ENCODE results near the gene KATNAL1.
A peak's percentile ranks its signal among the peaks of the same experiment; 100 is the strongest.

Gene KATNAL1

DNA sequence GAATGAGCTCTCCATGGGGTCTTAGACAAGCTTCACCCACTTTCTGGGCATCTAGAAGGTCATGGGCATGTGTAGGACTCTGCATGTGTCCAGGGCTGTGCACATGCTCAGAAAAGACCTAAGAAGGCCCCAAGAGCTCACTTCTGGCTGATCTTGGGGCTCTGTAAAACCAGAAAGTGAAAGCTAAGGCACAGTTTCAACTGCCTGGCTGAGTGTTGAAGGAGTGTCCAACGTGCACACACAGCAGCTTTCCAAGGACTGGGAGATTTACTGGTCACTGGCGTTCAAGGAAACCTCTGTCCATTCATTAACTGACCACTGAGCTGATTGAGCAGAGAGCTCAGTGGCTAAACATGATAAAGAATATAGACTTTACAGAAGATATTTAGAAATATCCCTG, 137.9 kb downstream of the KATNAL1 start:
- no peak overlapping the region for H3K4me3 Mint-ChIP-seq
- H3K27ac Mint-ChIP-seq, result peak overlapping the region; percentile 53
- H3K36me3 Mint-ChIP-seq (ENCODE audit: low read depth), result no peaks in the 10 kb centered on the region
- H3K9me3 Mint-ChIP-seq, result no peaks in the 10 kb centered on the region
- H3K27me3 Mint-ChIP-seq (ENCODE audit: low read depth), result peaks cover 4% of the 10 kb centered on the region
- peaks cover 25% of the 10 kb centered on the region for H3K4me1 Mint-ChIP-seq (ENCODE audit: low read depth)
- no peak for DNase-seq (ENCODE audit: low spot score)

DNA sequence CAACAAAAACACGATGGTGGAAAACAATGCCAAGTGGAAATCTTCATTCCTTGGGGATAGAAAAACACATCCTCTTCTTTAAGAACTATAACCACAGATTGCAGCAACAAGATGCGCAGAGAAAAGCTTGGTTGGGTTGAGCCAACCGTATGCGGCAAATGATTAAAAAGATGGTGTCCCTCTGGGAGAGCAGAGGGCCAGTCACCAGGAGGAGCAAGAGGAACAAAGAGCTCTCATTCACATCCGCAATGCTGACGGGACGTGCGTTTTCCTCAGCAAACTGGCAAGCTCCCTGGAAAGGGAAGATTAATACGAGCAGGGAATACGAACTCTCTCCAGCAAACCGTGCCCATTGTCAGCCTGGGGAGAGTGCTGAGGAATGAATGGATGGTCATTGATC, 141.6 kb downstream of the KATNAL1 start:
- Mint-ChIP-seq H3K27ac (no peak overlapping the region), H3K36me3 (ENCODE audit: low read depth) (no peaks in the 10 kb centered on the region), H3K9me3 (peaks cover 3% of the 10 kb centered on the region), H3K27me3 (ENCODE audit: low read depth) (peaks cover 7% of the 10 kb centered on the region), H3K4me1 (ENCODE audit: low read depth) (peaks cover 22% of the 10 kb centered on the region), H3K4me3 (no peak overlapping the region)
- DNase-seq (ENCODE audit: low spot score), result no peak

DNA sequence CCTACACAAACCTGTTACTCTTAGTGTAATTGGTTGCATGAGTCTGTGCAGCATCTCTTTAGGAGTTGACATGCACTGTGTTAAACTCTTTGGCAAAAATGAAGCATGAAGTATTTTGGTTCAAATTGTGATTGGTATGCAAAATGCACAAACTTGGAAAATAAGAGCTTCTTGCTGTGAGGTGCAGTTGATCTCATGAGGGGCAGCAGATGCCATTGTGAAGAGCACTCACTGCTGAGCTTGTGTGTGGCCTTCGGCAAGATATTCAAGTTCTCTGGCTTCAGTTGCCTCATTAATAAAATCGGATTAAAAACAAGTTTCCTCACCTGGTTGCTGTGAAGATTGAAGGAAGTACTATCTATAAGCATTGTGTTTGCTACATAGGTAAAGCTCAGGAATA, 142.3 kb downstream of the KATNAL1 start:
- no peaks in the 10 kb centered on the region for H3K36me3 Mint-ChIP-seq (ENCODE audit: low read depth)
- H3K4me3 Mint-ChIP-seq, result no peak overlapping the region
- peaks cover 3% of the 10 kb centered on the region for H3K9me3 Mint-ChIP-seq
- H3K27me3 Mint-ChIP-seq (ENCODE audit: low read depth), result peaks cover 7% of the 10 kb centered on the region
- DNase-seq (ENCODE audit: low spot score), result no peak
- H3K27ac Mint-ChIP-seq, result no peak overlapping the region
- peaks cover 18% of the 10 kb centered on the region for H3K4me1 Mint-ChIP-seq (ENCODE audit: low read depth)

DNA sequence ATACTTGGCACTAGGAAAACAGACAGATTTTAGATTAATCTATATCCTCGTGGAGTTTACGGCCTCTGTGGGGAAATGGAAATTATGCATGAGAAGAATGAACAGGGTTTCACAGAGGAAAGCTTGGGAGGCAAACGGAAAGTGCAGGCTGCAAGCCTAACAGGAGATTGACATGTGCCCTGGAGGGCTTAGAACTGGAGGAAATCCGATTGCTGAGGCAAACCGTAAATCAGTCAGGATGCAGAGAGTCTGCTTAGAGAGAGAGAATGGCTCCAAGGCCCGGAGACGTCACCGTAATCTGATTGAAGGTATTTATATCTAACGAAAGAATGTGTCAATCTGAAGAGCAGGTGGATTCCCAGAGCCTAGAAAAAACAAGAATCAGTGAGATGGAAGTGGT, 143.2 kb downstream of the KATNAL1 start:
- H3K27me3 Mint-ChIP-seq (ENCODE audit: low read depth), result peaks cover 7% of the 10 kb centered on the region
- no peak for DNase-seq (ENCODE audit: low spot score)
- H3K9me3 Mint-ChIP-seq, result peaks cover 3% of the 10 kb centered on the region
- H3K4me1 Mint-ChIP-seq (ENCODE audit: low read depth), result peaks cover 16% of the 10 kb centered on the region
- no peaks in the 10 kb centered on the region for H3K36me3 Mint-ChIP-seq (ENCODE audit: low read depth)
- no peak overlapping the region for H3K27ac Mint-ChIP-seq
- no peak overlapping the region for H3K4me3 Mint-ChIP-seq

DNA sequence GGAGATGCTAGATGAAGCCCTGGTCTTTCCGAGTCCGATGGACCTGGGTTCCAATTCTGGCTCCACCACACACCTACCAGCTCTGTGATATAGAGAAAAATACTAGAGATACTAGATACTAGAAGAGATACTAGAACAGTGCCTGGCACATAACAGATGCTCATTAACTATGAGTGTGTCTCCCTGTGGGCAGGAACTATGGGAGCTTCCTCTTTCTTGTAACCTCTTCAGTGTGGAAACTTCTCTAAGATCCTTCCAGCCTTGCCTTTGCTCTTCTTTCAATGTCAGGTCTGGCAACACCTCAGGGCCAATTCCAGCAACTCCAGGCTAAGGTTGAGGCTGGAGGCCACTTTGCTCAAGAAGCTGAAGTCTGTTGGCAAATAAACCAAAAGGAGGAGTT, 143.9 kb downstream of the KATNAL1 start:
- Mint-ChIP-seq H3K27me3 (ENCODE audit: low read depth) (peaks cover 7% of the 10 kb centered on the region), H3K27ac (no peak overlapping the region), H3K4me3 (no peak overlapping the region), H3K4me1 (ENCODE audit: low read depth) (peaks cover 17% of the 10 kb centered on the region), H3K36me3 (ENCODE audit: low read depth) (no peaks in the 10 kb centered on the region), H3K9me3 (peaks cover 3% of the 10 kb centered on the region)
- no peak for DNase-seq (ENCODE audit: low spot score)

DNA sequence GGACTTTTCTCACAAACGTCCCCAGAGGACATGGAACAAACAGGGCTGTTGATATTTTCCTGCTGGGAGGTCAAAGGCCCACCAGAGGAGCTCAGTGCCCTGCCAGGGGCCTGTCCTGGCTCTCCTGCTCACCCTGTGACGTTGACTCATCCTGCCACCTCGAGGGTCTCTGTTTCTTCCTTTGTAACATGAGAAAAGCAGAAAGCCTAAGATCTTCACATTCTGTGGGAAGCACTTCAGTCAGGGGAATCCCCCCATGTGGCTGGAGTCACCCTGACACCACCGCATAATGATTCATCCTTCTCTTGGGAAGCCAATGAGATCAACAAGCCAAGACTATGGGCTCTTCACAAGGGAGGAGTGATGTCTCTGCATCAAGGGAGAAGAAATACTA, 147.9 kb downstream of the KATNAL1 start:
- H3K27me3 Mint-ChIP-seq (ENCODE audit: low read depth), result peaks cover 4% of the 10 kb centered on the region
- H3K4me1 Mint-ChIP-seq (ENCODE audit: low read depth), result peaks cover 28% of the 10 kb centered on the region
- peaks cover 3% of the 10 kb centered on the region for H3K9me3 Mint-ChIP-seq
- DNase-seq (ENCODE audit: low spot score), result peak; percentile 71
- no peak overlapping the region for H3K4me3 Mint-ChIP-seq
- H3K27ac Mint-ChIP-seq, result peak overlapping the region; percentile 10
- H3K36me3 Mint-ChIP-seq (ENCODE audit: low read depth), result no peaks in the 10 kb centered on the region

DNA sequence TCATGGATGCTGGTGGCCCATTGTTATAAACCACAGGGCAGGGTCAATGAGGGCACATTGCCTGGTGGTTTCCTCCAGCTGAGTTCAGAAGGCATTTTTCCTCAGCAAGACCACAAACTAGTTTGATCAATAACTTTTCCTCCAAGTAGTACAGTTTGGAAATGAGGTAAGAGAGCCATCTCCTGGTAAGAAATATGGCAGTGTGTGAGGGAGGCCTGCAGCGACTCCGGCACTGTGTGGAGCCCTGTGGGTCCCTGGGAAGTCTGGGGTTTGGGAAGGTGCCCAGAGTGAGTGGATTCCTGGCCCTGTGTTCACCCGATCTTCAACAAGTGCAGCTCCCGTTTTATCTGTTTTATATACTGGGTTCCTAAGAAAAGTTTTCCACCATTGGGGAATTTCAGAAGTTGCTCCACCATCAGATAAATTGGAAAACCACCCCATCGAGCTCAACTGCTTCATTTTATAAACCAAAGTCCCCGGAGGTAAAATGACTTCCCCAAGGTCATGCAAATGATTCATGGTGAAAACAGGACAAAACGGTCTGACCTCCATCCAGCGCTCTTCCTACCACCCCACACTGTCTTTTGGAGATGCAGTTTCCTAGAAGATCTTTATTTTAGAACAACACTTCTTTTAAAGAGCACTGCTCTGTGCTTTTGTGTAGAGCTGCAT, 148.4 kb downstream of the KATNAL1 start:
- H3K4me1 Mint-ChIP-seq (ENCODE audit: low read depth), result peaks cover 25% of the 10 kb centered on the region
- no peaks in the 10 kb centered on the region for H3K36me3 Mint-ChIP-seq (ENCODE audit: low read depth)
- no peak for DNase-seq (ENCODE audit: low spot score)
- H3K27ac Mint-ChIP-seq, result peak overlapping the region; percentile 10
- peaks cover 3% of the 10 kb centered on the region for H3K9me3 Mint-ChIP-seq
- H3K27me3 Mint-ChIP-seq (ENCODE audit: low read depth), result peaks cover under 1% of the 10 kb centered on the region
- H3K4me3 Mint-ChIP-seq, result no peak overlapping the region

DNA sequence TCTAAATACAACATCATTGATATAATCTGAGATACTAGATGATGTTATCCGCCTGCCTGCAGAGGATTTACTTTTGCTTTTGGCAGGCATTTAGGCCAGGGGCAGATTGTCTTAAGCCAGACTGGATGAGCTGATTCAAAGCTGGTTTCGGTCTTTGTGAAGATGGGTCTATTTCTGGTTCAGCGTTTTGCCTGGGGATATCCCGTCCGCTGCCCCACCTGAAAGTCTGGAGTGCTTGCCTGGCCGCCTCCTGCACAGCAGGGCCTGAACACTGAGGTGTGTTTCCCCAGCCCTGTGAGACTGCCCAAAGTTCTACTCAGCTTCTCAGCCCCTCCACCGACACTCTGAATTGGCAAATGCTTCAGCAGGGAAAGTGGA, 149.7 kb downstream of the KATNAL1 start:
- Mint-ChIP-seq H3K27me3 (ENCODE audit: low read depth) (no peaks in the 10 kb centered on the region), H3K4me3 (no peak overlapping the region), H3K9me3 (peaks cover 2% of the 10 kb centered on the region), H3K27ac (no peak overlapping the region), H3K4me1 (ENCODE audit: low read depth) (peaks cover 25% of the 10 kb centered on the region), H3K36me3 (ENCODE audit: low read depth) (no peaks in the 10 kb centered on the region)
- no peak for DNase-seq (ENCODE audit: low spot score)

DNA sequence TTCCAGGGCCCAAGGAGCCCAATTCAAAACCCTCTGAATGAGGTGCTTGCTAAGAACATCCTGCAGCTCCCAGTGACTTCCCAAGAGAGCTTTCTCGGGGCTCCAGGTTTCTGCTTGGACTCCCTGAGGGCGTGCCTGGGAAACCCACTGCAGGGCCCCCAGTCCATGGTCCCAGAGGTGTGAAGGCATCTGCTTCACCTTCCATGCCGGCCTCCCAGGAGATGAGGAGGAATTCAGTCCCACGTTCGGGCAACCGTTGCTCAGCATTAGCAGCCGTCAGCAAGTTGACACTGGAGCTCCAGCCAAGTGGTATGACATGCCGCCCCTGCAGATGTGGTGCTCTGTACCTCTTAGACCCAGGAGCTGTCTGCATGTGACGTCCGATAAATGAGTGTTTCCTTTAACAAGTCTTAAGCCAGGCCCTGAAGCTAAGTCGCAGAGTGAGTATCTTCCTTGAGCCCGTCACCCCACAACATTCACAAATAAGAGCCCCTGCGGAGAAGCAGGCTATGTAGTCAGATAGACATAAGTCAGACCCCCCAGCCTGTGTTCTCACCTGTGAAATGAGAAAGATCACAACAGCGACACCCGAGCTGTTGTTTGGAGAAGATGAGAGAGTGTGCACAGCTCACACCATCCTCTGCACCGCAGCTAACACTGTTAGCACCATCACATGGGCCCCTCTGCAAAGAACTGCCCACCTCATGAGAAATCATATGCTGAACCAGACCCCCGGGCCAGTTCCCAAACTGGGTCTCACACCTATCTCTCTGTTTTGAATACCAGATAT, 150.3 kb downstream of the KATNAL1 start:
- no peaks in the 10 kb centered on the region for H3K9me3 Mint-ChIP-seq
- peaks cover 29% of the 10 kb centered on the region for H3K4me1 Mint-ChIP-seq (ENCODE audit: low read depth)
- H3K4me3 Mint-ChIP-seq, result no peak overlapping the region
- no peaks in the 10 kb centered on the region for H3K36me3 Mint-ChIP-seq (ENCODE audit: low read depth)
- no peak for DNase-seq (ENCODE audit: low spot score)
- H3K27ac Mint-ChIP-seq, result no peak overlapping the region
- no peaks in the 10 kb centered on the region for H3K27me3 Mint-ChIP-seq (ENCODE audit: low read depth)

DNA sequence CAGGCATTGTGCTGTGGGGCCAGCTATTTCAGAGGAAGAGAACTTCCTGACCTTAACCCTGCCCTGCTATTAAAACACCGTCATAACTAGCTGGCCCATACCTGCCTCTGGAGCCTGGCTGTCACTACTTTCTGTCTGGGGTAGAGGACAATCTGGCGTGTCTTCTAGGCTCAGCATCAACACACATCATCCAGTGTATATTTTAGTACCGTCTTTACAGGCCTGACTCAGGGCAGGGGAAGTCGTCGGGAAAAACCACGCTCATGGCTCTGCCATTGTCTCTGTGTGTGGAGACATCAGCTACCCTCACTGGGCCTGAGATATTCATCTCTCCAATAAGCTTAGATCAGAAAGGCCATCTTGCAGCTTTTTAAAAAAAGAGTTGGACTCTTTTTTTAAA, 151.1 kb downstream of the KATNAL1 start:
- no peak for DNase-seq (ENCODE audit: low spot score)
- H3K27me3 Mint-ChIP-seq (ENCODE audit: low read depth), result no peaks in the 10 kb centered on the region
- H3K4me1 Mint-ChIP-seq (ENCODE audit: low read depth), result peaks cover 36% of the 10 kb centered on the region
- H3K4me3 Mint-ChIP-seq, result no peak overlapping the region
- no peaks in the 10 kb centered on the region for H3K9me3 Mint-ChIP-seq
- H3K36me3 Mint-ChIP-seq (ENCODE audit: low read depth), result no peaks in the 10 kb centered on the region
- peak overlapping the region; percentile 28 for H3K27ac Mint-ChIP-seq

DNA sequence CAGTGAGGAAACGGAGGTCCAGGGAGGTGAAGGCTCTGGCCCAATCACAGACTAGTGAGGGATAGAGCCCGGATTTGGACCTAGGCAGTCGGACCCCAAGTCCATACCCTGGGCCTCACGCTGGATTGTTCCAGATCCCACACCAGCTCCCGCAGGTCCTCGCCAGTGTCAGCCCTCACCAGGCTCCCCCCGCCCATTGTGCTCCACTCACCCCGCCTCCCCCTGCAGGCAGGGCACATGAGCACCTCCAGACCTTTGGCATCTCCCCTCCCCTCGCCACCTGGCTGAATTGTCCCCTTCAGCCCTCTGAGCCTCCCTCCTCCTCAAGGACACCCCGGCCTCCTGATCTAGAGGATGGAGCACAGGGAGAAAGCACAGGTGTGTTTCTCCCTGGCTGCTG, 152.4 kb downstream of the KATNAL1 start:
- Mint-ChIP-seq H3K9me3 (no peaks in the 10 kb centered on the region), H3K4me1 (ENCODE audit: low read depth) (peaks cover 47% of the 10 kb centered on the region), H3K4me3 (no peak overlapping the region), H3K27ac (no peak overlapping the region), H3K36me3 (ENCODE audit: low read depth) (no peaks in the 10 kb centered on the region), H3K27me3 (ENCODE audit: low read depth) (no peaks in the 10 kb centered on the region)
- no peak for DNase-seq (ENCODE audit: low spot score)

DNA sequence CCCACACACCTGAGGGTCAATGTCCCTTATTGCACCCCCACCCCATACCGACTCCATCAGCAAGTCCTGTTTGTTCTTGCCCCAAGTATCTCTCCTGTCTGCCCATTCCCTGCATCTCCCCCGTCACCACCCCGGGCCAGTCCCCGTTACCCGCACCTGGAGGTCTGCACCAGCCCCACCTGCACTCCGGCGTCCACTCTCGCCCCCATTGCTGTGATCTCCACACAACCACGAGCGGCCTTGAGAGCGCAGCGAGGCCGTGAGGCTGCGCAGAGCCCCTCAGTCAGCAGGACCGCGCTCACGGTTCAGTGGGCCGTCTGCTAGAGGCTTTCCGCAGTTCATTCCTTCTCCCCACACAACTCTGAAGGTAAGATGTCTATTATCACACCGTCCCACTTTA, 152.8 kb downstream of the KATNAL1 start:
- no peak for DNase-seq (ENCODE audit: low spot score)
- Mint-ChIP-seq H3K27ac (no peak overlapping the region), H3K36me3 (ENCODE audit: low read depth) (no peaks in the 10 kb centered on the region), H3K9me3 (no peaks in the 10 kb centered on the region), H3K27me3 (ENCODE audit: low read depth) (no peaks in the 10 kb centered on the region), H3K4me3 (no peak overlapping the region), H3K4me1 (ENCODE audit: low read depth) (peaks cover 49% of the 10 kb centered on the region)

DNA sequence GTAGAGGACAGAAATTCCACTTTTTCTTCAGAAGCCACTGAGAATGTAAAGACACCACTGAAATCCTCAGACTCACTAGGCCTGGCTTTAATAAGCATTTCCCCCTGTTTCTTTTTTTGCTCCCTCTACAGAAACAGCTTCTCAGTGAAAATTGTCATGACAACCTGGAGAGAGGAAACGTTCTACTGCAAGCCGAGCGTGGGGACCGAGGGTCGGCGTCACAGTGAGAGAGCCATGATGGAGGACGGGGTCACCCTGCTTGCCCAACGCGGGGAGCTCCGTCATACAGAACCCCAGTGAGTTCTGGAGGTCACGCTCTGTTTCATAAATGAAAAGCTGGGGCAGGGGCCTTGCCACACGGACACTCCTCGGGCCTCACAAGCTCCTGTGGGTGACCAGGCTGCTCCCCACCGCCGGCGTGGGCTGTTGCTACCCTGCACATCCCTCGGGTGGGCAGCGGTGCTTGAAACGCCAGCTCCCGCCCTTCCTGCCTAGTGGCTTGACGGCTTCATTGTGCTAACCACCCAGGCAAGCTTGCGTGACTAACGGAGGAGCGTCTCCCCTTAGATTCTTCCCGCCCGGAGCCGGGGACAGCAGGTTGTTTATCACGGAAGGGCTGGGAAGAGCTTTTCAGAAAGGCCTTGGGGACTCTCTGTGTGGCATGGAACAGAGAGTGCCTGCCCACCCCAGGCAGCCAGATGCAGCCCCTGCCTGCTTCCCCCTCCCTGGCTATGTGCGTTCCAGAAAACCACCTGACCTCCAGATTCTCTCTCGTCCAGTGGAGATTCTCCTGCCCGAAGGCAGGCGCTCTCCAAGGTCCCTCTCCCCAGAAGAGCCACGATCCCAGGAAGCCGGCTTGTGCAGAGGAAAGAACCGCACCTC, 153.6 kb downstream of the KATNAL1 start:
- DNase-seq (ENCODE audit: low spot score), result no peak
- H3K36me3 Mint-ChIP-seq (ENCODE audit: low read depth), result no peaks in the 10 kb centered on the region
- H3K4me1 Mint-ChIP-seq (ENCODE audit: low read depth), result peaks cover 48% of the 10 kb centered on the region
- no peaks in the 10 kb centered on the region for H3K27me3 Mint-ChIP-seq (ENCODE audit: low read depth)
- no peak overlapping the region for H3K4me3 Mint-ChIP-seq
- no peaks in the 10 kb centered on the region for H3K9me3 Mint-ChIP-seq
- no peak overlapping the region for H3K27ac Mint-ChIP-seq
